HEK293T (cell line): ENCODE data around the gene CDKN1B.

Experiments used
- CTCF ChIA-PET: fragments of 350-600 bp; formaldehyde crosslinking; extraction: SDS; loops from one replicate; lab custom pipeline; 2021; ENCODE audit warnings: antibody characterized with exemption, inconsistent platforms; lab: Yijun Ruan, JAX
- POLR2A ChIA-PET: fragments of 350-600 bp; formaldehyde crosslinking; extraction: SDS; loops from one replicate; lab custom pipeline; 2020; ENCODE audit warnings: antibody characterized with exemption, inconsistent platforms; lab: Yijun Ruan, JAX
- DNase-seq: peaks from one replicate; pipeline ENCODE4 v3.0.0; 2012; ENCODE audit warnings: mixed read lengths; ENCODE audit errors: extremely low spot score
- BHLHE40 ChIP-seq: fragments of 450-650 bp; IDR thresholded peaks from 2 replicates; pipeline ENCODE4 v1.6.1; 2016; ENCODE audit warnings: mild to moderate bottlenecking, moderate library complexity, borderline replicate concordance
- CTBP1 ChIP-seq: fragments of 450-650 bp; IDR thresholded peaks from 2 replicates; pipeline ENCODE4 v1.6.1; 2016; ENCODE audit warnings: borderline replicate concordance
- ELF4 ChIP-seq: fragments of 450-650 bp; IDR thresholded peaks from 2 replicates; pipeline ENCODE4 v1.6.1; 2017; ENCODE audit warnings: antibody characterized with exemption
- FOXK2 ChIP-seq: fragments of 450-650 bp; IDR thresholded peaks from 2 replicates; pipeline ENCODE4 v1.6.1; 2016; ENCODE audit warnings: mild to moderate bottlenecking
- FOXM1 ChIP-seq: fragments of 450-650 bp; IDR thresholded peaks from 2 replicates; pipeline ENCODE4 v1.6.1; 2017; ENCODE audit warnings: mild to moderate bottlenecking, borderline replicate concordance
- HDGF ChIP-seq: fragments of 450-650 bp; IDR thresholded peaks from 2 replicates; pipeline ENCODE4 v1.6.1; 2017; ENCODE audit warnings: antibody characterized with exemption, borderline replicate concordance
- L3MBTL2 ChIP-seq: fragments of 450-650 bp; conservative IDR thresholded peaks from 2 replicates; pipeline ENCODE4 v1.6.1; 2016; ENCODE audit warnings: mild to moderate bottlenecking
- LEF1 ChIP-seq: fragments of 450-650 bp; IDR thresholded peaks from 2 replicates; pipeline ENCODE4 v1.6.1; 2017; ENCODE audit warnings: mild to moderate bottlenecking, borderline replicate concordance
- NFRKB ChIP-seq: fragments of 450-650 bp; IDR thresholded peaks from 2 replicates; pipeline ENCODE4 v1.6.1; 2016; ENCODE audit warnings: mild to moderate bottlenecking, moderate library complexity
- SP1 ChIP-seq: fragments of 450-650 bp; IDR thresholded peaks from 2 replicates; pipeline ENCODE4 v1.6.1; 2017
- SUZ12 ChIP-seq: fragments of 450-650 bp; IDR thresholded peaks from 2 replicates; pipeline ENCODE4 v1.6.1; 2016; ENCODE audit warnings: mild to moderate bottlenecking
- TARDBP ChIP-seq: fragments of 450-650 bp; IDR thresholded peaks from 2 replicates; pipeline ENCODE4 v1.6.1; 2016
- ZNF384 ChIP-seq: fragments of 450-650 bp; IDR thresholded peaks from 2 replicates; pipeline ENCODE4 v1.6.1; 2016
- TF ChIP-seq, protein P1 (sequence below): fragments of 450-650 bp; IDR thresholded peaks from 2 replicates; pipeline ENCODE4 v1.6.1; 2016

Gene CDKN1B

DNA sequence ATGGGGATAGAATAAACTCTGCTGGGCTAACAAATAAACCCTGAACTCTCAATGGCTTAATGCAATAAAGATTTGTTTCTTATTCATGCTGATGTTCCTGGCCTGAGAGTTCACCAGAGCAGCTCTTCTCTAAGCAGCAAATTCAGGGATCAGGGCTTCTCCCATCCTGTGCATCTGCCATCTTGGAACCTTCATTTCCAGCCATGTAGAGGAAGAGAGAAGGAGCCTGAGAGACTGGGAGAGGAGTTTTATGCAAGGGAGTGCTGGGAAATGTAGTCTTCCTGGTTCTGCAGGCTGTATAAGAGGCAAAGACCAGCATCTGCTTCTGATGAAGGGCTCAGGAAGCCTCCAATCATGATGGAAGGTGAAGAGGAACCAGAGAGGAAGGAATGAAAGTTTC lies 47.7 kb downstream of the CDKN1B start:
- TF ChIP-seq SUZ12 (no peak), ZNF384 (no peak), HDGF (no peak), CTBP1 (no peak), SP1 (no peak), FOXK2 (no peak), BHLHE40 (no peak), TARDBP (no peak), LEF1 (no peak), FOXM1 (no peak), ELF4 (no peak), NFRKB (no peak), L3MBTL2 (no peak)
- TF ChIP-seq, protein P1, sequence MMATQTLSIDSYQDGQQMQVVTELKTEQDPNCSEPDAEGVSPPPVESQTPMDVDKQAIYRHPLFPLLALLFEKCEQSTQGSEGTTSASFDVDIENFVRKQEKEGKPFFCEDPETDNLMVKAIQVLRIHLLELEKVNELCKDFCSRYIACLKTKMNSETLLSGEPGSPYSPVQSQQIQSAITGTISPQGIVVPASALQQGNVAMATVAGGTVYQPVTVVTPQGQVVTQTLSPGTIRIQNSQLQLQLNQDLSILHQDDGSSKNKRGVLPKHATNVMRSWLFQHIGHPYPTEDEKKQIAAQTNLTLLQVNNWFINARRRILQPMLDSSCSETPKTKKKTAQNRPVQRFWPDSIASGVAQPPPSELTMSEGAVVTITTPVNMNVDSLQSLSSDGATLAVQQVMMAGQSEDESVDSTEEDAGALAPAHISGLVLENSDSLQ = no peak
- ChIA-PET POLR2A (no interaction called here), CTCF (no interaction called here)
- no peak for DNase-seq

DNA sequence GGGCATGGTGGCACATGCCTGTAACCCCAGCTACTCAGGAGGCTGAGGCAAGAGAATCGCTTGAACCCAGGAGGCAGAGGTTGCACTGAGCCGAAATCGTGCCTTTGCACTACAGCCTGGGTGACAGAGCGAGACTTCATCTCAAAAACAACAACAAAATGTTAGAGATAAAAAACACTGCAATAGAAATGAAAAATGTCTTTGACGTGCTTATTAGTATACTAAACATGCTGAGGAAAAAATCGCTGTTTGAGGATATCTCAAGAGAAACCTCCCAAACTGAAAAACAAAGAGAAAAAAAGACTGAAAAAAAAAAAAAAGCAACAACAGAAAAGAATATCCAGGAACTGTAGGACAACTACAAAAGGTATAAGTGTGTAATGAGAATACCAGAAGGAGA lies 53.1 kb downstream of the CDKN1B start:
- POLR2A ChIA-PET = no interaction called here
- CTCF ChIA-PET = no interaction called here
- TF ChIP-seq, protein P1 = no peak
- TF ChIP-seq FOXK2 = no peak
- no peak for TF ChIP-seq SUZ12
- no peak for DNase-seq
